Measurements from ENCODE around the gene NFE2. TPM values are rescaled to one million over a fixed set of nuclear protein-coding genes. Genes with fewer than 3 reads are reported as not detected.

NFE2 gene
- total RNA-seq, 1 experiment from 2014 or later: 0.40 TPM

DNA sequence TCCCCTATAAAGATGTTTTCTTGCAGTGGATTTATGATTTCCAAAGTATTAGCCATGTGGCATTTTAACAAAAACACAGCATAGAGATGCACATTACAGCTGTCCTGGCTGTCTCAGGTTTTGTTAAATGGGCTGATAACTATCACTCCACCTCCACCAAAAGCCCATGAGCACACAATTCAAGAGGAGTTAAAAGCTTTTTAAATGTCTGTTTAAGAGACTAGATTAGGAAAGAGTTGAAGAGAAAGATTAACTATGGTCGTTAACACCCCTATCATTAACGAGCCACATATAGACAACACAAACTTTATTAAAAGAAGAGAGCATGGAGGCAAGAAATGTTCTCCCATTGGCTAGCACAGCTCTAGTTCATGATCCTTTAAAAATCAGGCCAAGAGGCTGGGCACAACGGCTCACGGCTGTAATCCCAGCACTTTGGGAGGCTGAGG is 35.4 kb downstream of the NFE2 start:
- Mint-ChIP-seq H3K4me1 (ENCODE audit: insufficient read depth, unreplicated experiment) (peaks cover 14% of the 10 kb centered on the region), H3K27ac (ENCODE audit: low read depth, unreplicated experiment) (no peak overlapping the region), H3K36me3 (ENCODE audit: insufficient read depth, unreplicated experiment) (peaks cover 12% of the 10 kb centered on the region), H3K9me3 (ENCODE audit: unreplicated experiment) (no peaks in the 10 kb centered on the region), H3K4me3 (ENCODE audit: unreplicated experiment) (no peak overlapping the region), H3K27me3 (ENCODE audit: insufficient read depth, unreplicated experiment) (no peaks in the 10 kb centered on the region)
- TF ChIP-seq, protein P1, sequence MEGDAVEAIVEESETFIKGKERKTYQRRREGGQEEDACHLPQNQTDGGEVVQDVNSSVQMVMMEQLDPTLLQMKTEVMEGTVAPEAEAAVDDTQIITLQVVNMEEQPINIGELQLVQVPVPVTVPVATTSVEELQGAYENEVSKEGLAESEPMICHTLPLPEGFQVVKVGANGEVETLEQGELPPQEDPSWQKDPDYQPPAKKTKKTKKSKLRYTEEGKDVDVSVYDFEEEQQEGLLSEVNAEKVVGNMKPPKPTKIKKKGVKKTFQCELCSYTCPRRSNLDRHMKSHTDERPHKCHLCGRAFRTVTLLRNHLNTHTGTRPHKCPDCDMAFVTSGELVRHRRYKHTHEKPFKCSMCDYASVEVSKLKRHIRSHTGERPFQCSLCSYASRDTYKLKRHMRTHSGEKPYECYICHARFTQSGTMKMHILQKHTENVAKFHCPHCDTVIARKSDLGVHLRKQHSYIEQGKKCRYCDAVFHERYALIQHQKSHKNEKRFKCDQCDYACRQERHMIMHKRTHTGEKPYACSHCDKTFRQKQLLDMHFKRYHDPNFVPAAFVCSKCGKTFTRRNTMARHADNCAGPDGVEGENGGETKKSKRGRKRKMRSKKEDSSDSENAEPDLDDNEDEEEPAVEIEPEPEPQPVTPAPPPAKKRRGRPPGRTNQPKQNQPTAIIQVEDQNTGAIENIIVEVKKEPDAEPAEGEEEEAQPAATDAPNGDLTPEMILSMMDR (IDR thresholded peaks at IDR 0.05; ENCODE audit: unreplicated experiment): no peak
- intact Hi-C loops (cut with micrococcal nuclease): no loop called here
- DNase-seq (ENCODE audit: unreplicated experiment): no peak
- CTCF ChIA-PET: interaction anchor here (1.5 to 2.5 kb wide), 3 partner anchors 14 to 114 kb away, joined by 5 to 12 read pairs (median 8); no protein-coding TSS in a partner anchor
- POLR2A ChIA-PET: interaction anchor here (1.4 to 5.5 kb wide), 2 partner anchors 13 to 19 kb away, joined by 4 to 37 read pairs; partner anchors contain the start of genes CBX5 and HNRNPA1
- no TSS peak for BruUV-seq (replicated peaks)

DNA sequence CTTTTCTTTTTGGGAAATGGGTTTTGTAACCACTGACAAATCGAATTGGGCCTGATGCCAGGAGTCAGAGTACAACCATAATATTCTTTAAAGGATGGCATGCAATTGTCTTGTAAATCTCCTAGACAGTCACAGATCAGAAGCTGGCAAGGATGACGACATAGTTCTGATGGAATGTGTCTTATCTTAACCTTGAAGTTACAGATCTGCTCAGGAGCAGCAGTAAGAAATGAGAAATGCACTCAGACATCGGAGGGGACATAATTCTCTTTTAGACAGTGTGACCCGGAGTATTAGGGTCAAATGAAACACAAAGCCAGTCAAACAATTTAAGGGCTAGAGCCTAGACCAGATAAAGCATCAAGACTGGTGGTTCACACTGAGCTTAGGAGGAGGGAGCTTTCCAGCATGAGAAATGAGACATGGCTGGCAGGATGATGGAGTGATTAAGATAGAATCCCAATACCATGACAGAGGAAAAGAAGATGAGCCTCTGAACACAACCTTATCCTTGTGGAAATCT is 38.4 kb downstream of the NFE2 start:
- Mint-ChIP-seq H3K9me3 (ENCODE audit: unreplicated experiment) (no peaks in the 10 kb centered on the region), H3K36me3 (ENCODE audit: insufficient read depth, unreplicated experiment) (peaks cover 15% of the 10 kb centered on the region), H3K27me3 (ENCODE audit: insufficient read depth, unreplicated experiment) (no peaks in the 10 kb centered on the region), H3K27ac (ENCODE audit: low read depth, unreplicated experiment) (peak overlapping the region; percentile 49), H3K4me3 (ENCODE audit: unreplicated experiment) (peak overlapping the region; percentile 29), H3K4me1 (ENCODE audit: insufficient read depth, unreplicated experiment) (peaks cover 14% of the 10 kb centered on the region)
- ChIA-PET POLR2A (interaction anchor here (0.6 to 6.9 kb wide), 8 partner anchors 9 to 97 kb away, joined by 3 to 99 read pairs (median 4); partner anchors contain the start of genes CBX5 and HNRNPA1), CTCF (interaction anchor here (0.6 to 3.8 kb wide), 10 partner anchors 10 to 117 kb away, joined by 3 to 19 read pairs (median 4); partner anchors contain the start of gene COPZ1)
- TF ChIP-seq, protein P1 (IDR thresholded peaks at IDR 0.05; ENCODE audit: unreplicated experiment): no peak
- intact Hi-C loops (cut with micrococcal nuclease): no loop called here
- DNase-seq (ENCODE audit: unreplicated experiment): peak; percentile 81
- no TSS peak for BruUV-seq (replicated peaks)

DNA sequence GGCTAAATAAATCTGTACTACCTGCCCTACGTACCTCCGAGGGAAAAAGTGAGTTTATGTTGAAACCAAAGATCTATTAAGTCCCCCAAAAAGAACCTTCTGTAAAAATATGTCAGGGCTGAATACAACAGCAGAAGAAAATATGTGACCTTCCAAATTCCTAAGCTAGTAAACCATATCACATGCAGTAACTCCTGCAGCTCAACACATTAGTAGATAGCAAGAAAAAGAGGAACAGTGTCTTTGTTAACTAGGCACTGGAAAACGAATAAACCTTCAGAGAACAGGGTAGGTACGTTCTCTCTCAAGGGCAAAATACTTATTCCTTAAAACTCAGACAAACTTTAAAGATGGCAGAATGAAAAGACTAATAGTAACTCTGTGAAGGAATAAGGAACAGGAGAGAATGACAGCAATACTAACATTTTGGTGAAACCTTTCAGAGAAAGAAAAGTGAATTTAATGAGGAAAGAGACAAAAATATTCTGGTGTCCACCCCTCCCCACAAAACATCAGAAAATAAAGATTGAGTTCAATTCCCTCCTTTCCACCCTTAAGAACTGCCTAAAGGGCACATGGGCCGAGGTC is 38.9 kb downstream of the NFE2 start:
- POLR2A ChIA-PET: interaction anchor here (0.6 to 6.9 kb wide), 5 partner anchors 18 to 97 kb away, joined by 3 to 99 read pairs (median 4); partner anchors contain the start of genes CBX5 and HNRNPA1
- DNase-seq (ENCODE audit: unreplicated experiment): no peak
- Mint-ChIP-seq H3K4me3 (ENCODE audit: unreplicated experiment) (peak overlapping the region; percentile 29), H3K27me3 (ENCODE audit: insufficient read depth, unreplicated experiment) (no peaks in the 10 kb centered on the region), H3K9me3 (ENCODE audit: unreplicated experiment) (no peaks in the 10 kb centered on the region), H3K4me1 (ENCODE audit: insufficient read depth, unreplicated experiment) (peaks cover 14% of the 10 kb centered on the region), H3K36me3 (ENCODE audit: insufficient read depth, unreplicated experiment) (peaks cover 19% of the 10 kb centered on the region), H3K27ac (ENCODE audit: low read depth, unreplicated experiment) (peak overlapping the region; percentile 49)
- CTCF ChIA-PET: interaction anchor here (0.6 to 3.8 kb wide), 3 partner anchors 10 to 107 kb away, joined by 3 to 19 read pairs (median 3); no protein-coding TSS in a partner anchor
- TF ChIP-seq, protein P1 (IDR thresholded peaks at IDR 0.05; ENCODE audit: unreplicated experiment): no peak
- no TSS peak for BruUV-seq (replicated peaks)
- intact Hi-C loops (cut with micrococcal nuclease): no loop called here
